ENCODE data around the gene METTL25B.
A peak's percentile ranks its signal among the peaks of the same experiment; 100 is the strongest.

The METTL25B gene

DNA sequence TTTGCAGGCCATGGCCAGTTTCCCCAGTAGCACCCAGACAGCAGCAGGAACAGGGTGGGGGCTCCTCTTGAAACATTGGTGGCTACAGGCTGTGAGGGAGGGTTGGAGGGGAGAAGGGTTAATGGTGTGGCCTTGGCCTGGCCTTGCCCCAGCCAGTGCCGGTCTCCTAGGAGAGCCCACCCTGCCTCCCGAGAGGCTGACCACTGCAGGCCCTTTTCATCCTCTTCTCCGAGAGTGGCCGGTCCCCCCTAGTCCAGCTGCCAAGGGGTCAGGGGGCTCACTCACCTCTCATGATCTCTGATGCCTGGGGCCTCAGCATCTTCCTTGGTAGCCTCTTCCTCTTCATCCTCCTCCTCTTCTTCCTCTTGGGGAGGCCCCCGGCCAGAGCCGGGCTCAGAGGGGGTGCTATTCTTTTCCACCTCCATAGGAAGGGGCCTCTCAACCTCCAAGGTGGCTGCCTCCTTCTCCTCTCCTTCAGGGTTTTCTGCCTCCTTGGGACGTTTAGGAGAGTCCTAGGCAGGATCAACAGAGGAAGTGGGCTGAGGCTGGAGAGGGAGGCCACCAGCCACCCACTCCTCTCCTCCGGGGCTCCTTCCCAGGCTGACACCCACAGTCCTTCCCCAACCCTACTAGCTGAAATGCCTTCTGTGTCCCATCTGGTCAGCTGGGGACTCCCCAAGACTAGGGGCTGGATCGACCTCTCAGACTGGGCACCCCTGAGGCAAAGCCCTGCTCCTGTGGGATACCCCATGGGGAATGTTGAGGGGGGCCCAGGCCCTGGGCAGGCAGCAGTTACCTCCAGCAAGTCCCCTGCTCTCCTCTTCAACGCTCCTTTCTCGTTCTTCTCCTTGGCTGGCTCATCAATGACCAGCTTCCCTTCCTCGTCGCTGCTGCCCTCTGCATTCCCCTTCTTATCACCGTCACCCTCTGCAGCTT is 15.4 kb downstream of the METTL25B start:
- TF ChIP-seq GATA3 (IDR thresholded peaks at IDR 0.05; ENCODE audit: low read depth, low read length) = no peak
- TF ChIP-seq GATA2 (IDR thresholded peaks at IDR 0.05; ENCODE audit: low read depth, low read length) = no peak

DNA sequence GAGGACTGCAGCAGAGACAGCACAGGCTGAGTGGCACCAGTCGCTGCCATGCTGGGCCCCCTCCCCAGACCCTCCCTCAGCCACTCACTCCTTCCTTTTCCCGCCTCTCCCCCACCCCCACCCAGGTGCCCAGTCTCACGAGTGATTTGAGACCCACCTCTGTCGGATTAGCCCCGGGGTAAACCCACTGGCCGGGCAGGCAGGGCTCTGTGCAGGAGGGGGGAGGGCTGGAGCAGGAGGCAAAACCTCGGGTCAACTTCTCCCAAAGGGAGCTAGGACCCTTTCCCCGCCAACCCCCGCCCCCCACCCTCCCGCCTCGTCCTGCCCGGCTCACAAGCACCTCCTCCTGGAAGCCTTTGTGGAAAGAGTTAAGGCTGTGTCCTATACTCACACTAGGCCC is 16.1 kb downstream of the METTL25B start:
- TF ChIP-seq GATA3 (IDR thresholded peaks at IDR 0.05; ENCODE audit: low read depth, low read length) (no peak), GATA2 (IDR thresholded peaks at IDR 0.05; ENCODE audit: low read depth, low read length) (no peak)

DNA sequence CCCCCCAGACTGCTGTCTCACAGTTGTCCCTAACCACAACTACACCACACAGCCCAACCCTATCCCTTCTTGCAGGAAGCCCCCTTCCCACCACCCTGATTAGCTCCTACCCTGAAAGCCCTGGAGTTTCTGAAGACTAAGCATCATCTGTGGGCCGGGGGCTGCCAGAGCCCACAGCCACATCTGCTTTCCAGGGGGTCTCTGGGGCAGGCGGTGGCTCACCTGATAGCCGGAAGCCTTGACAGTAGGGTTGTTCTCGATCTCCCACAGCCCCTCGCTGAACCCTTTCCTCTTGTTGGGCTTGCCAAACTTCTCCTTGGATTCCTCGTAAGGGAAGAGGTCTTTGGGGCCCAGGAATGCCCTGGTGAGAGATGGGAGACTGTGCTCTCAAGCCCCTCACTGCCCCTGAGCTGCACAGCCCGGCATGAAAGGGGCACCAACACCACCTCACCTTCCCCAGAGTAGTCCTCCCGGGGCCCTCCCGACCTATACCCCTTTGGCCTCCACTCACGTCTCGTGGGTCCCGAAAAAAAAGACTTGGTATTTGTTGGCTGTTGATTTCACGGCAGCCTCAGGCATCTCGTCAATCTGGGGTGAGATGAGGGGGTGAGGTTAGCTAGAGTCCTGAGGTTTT is 16.6 kb downstream of the METTL25B start:
- TF ChIP-seq GATA3 (IDR thresholded peaks at IDR 0.05; ENCODE audit: low read depth, low read length) (no peak), GATA2 (IDR thresholded peaks at IDR 0.05; ENCODE audit: low read depth, low read length) (no peak)

DNA sequence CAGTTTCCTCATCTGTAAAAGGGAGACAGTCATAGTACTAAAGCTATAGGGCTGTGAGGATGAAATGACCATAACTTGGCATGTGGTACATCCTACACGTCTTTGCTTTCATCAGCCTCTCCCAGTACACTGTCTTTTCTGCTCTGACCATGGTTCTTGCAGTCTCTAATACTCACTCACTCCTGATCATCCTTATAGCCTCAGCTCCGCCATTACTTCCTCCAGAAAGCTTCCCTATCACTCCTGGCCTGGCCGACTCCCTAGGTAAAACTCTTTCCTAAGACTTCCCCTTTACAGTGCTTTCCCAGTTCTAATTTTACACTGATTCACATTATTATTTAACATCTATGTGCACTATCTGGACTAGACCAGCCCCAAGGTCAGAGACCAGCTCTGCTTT is 17.6 kb downstream of the METTL25B start:
- TF ChIP-seq GATA2 (IDR thresholded peaks at IDR 0.05; ENCODE audit: low read depth, low read length) (no peak), GATA3 (IDR thresholded peaks at IDR 0.05; ENCODE audit: low read depth, low read length) (no peak)

DNA sequence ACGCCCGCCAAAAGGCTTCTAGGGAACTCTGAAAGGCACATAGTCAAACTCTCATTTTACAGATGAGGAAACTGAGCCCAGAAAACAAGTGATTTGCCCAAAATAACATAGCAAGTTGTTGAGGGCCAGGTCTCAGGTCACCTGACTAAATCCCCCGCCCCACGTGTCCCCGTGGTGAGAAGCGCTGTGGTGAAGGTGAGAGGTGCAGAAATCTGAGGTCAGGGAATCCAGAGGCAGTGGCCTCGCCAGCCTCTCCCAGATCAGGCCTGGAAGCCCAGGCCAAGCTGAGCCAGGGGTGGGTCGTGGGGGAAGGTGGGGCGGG is 18.1 kb downstream of the METTL25B start:
- TF ChIP-seq GATA3 (IDR thresholded peaks at IDR 0.05; ENCODE audit: low read depth, low read length) (no peak), GATA2 (IDR thresholded peaks at IDR 0.05; ENCODE audit: low read depth, low read length) (no peak)

DNA sequence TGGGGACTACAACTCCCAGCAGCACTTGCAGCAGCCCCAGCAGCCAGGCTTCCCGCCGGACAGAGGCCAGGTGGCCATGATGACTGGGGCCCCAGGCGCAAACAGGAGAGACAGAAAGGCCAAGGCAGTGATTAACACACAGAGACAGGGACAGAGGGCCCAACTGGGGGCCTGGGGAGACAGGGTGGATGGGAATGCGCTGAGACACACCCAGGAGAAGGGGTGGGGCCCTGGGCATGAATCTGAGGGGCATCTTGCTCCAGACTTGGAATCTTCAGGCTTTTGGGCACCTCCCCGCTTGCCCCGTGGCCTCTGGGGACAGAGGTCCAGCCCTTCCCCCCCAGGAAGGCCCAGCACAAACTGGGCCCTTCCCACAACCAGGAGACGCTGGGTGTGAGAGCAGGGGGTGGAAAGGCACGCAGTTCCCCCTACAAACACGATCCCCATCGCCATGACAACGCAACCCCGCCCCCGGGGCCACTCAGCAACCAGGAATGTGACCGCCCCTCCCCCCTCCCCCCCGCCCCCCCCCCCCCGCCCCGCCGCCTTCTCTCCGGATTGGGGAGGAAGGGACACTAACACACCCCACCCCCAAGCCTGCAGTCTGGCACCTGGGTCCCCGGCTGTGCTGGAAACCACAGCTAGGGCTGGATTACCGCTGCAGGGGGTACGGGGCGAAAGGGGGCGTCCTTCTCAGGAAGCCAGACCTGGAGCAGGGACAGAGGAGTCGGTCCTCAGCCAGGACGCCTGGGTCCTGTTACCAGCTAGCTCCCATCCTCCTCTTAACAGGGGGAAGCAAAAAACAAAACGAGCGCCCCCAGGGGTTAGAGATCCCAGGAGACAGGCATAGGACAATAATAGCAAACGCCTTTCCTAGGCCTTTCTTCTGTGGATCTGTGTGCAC is 18.7 kb downstream of the METTL25B start:
- TF ChIP-seq GATA3 (IDR thresholded peaks at IDR 0.05; ENCODE audit: low read depth, low read length) (no peak), GATA2 (IDR thresholded peaks at IDR 0.05; ENCODE audit: low read depth, low read length) (no peak)

DNA sequence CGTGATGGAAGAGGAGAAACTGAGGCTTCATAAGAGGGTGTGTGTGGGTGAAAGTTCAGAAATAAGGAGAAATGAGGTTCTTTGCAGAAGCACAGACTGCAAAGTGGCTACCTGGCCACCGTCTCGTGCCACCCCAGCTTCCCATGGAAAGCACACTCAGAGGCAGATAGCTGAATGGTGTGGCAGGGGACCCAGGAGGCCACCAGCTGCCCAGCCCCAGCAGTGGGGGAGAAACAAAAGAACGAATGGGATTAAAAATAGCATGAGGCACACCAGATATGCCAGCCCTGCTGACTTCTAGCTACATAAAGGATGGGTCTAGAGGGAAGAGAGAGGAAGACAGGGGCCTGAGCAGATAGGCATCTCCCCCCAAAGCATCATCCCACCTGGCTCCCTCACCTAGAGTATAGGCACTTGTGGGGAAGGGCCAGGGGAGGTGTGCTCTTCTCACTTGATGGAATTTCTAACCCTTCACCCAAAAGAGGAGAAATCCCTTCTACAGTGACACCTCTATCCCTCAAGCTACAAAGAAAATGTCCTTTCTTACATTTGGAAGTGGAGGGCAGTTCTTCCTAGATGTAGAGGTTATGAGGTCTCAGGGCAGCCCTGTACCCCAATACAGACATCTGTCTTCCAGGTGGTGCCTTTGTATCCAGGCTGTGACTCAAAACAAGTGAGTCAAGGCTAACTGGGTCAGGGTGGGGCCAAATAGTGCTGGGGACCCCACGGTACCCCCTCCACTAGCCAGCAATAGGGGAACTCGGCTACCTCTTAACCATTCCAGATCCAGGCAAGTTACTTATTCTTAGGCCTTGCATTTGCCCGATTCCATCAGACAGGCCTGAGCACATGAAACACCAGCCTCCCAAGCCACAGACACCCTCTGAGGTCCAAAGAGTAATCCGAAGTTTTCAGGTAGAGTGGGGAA is 19.7 kb downstream of the METTL25B start:
- TF ChIP-seq GATA2 (IDR thresholded peaks at IDR 0.05; ENCODE audit: low read depth, low read length) (peak; percentile 53), GATA3 (IDR thresholded peaks at IDR 0.05; ENCODE audit: low read depth, low read length) (no peak)

DNA sequence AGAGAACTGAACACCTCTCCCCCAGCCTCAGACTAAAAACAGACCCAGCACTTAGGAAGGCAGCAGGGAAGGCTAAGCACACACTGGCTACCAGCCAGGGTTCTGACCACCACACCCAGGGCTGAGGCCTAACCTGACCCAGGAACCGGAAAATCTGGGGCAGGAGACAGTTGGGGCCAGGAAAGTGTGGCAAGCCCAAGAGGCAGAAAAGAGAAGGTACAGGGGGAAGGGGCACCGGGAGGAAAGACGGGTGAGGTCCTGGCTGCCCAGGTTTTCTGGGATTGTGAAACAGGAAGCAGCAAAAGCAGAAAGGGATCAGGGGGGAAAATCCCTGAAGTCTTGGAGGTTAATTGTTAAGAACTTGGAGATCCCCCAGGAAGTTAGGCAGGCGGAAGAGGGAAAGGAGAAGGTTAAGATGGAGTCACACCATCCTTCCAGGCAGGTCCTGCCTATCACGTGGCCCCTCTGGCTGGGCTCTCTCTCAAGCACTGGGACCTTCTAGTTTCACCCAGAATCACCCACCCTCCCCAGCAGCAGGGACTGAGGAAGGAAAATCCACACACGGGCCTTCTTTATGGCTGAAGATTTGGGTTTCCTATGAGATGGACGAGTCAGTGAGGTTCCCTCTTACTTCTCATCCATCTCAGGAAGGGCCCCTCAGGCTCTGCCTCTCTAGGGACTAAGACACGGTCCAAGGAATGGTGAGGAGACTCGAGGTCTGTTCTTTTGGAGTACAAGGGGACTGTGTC is 20.6 kb downstream of the METTL25B start:
- TF ChIP-seq GATA2 (IDR thresholded peaks at IDR 0.05; ENCODE audit: low read depth, low read length) (no peak), GATA3 (IDR thresholded peaks at IDR 0.05; ENCODE audit: low read depth, low read length) (no peak)

DNA sequence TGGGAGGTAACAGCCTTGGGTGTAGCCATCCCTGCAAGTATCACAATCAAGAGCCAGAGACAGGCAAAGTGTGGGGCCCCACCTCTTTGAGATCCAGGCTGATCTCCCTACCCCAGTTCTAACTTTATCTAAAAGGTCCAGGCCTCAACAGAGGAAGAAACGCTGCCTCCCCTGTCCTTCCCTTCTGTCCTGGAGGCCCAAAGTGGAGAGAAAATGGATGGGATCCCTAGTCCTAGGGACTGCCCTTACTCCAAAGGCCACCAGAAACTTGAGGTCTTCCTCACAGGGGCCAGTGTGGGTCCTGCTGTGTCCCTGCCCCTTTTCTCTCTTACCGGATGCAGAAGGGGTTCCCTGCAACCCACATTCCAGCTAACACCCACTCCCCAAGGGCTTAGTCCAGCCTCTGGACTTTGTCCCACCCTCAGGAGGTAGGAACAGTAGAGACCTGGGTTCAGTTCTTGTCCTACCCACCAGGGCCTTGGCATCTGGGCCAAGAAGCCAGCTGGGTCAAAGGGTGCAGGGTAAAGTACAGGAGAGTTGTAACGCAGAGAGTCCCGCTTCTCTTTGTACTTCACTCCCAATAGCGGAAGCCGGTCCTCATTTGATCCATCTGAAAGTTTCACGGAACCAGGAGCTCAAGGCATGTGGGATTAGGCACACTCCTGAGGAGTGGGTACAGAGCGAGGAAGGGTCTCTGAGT is 21.3 kb downstream of the METTL25B start:
- TF ChIP-seq GATA3 (IDR thresholded peaks at IDR 0.05; ENCODE audit: low read depth, low read length) (no peak), GATA2 (IDR thresholded peaks at IDR 0.05; ENCODE audit: low read depth, low read length) (no peak)

DNA sequence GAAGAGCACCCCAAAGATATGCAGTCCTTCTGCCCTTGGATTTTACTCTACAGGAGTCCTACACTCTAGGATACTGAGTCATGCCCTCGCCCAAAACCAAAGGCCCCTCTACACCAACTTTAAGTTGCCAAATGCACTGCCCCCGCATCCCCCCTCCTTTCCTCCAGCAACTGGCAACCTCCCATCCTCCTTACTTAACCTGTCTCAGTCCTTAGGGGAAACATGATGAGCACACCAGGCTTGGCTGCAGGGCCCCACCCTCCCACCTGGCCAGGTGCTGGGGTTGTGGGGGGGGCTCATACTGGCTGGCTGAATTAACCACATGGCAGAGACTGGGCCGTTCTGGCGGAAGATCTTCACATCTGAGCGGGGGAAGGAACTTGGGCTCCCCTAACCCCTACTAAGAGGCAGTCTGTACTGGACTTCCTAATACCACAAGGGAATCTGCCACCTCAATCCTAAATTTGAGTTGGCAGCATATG is 22.0 kb downstream of the METTL25B start:
- TF ChIP-seq GATA2 (IDR thresholded peaks at IDR 0.05; ENCODE audit: low read depth, low read length) (no peak), GATA3 (IDR thresholded peaks at IDR 0.05; ENCODE audit: low read depth, low read length) (no peak)

DNA sequence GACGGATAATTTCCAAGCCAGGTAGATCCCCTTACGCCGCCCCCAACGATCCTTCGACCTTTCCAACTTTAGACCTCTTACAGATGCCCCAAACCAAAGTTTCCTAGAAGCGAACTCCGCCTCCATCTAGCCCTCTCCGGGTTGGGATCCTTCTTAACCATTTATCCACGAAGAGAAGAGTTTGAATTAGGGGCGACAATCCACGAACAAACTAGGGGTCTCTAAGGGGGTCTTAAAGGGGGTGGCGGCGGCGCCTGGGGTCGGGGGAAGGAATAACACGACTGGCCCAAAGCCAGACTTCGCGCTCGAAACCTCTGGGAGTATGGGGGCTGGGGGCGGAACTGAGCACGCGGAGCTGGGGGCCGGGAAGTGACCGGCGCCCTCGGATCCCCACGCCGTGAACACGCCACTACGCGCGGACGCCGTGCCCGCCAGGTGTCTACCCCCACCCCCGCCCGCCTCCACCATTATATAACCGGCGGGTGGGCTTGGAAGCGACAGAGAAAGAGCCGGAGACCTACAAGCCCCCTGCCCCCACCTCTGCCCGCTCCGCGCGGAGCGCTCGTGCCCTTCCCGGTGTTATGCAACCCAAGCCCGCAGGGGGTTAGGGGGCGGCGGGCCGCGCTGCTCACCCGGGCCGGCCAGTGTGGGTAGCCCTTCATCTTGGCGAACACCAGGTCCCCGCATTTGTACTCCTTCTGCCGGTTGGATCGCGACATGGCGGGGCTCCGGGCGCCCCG is 22.6 kb downstream of the METTL25B start:
- TF ChIP-seq GATA2 (IDR thresholded peaks at IDR 0.05; ENCODE audit: low read depth, low read length) (no peak), GATA3 (IDR thresholded peaks at IDR 0.05; ENCODE audit: low read depth, low read length) (no peak)

Measured in SH-SY5Y (cell line).